ENCODE measurements around the gene DTNB. TPM values are rescaled to one million over a fixed set of nuclear protein-coding genes. Genes with fewer than 3 reads are reported as not detected.

Gene DTNB
- polyA plus RNA-seq, 1 donor from 2014 or later = 22.5 TPM

- Histone ChIP-seq H3K27ac (ENCODE audit: low read length) (no peak overlapping the region), H2AFZ (ENCODE audit: low read depth, low read length) (no peak overlapping the region), H3K9me2 (ENCODE audit: insufficient read depth, low read length) (no peaks in the 10 kb centered on the region), H3F3A (ENCODE audit: insufficient read depth, low read length, poor library complexity, severe bottlenecking) (no peaks in the 10 kb centered on the region), H4K20me1 (ENCODE audit: insufficient read depth) (no peaks in the 10 kb centered on the region), H3K9ac (ENCODE audit: low read length) (no peak overlapping the region), H3K79me2 (replicated peaks; ENCODE audit: insufficient read depth, low read length) (no peaks in the 10 kb centered on the region), H3K4me2 (ENCODE audit: low read length) (no peak overlapping the region), H3K27me3 (ENCODE audit: insufficient read depth, low read depth, low read length) (no peaks in the 10 kb centered on the region), H3K36me3 (ENCODE audit: insufficient read depth, low read length) (no peaks in the 10 kb centered on the region), H3K4me3 (ENCODE audit: low read length) (no peak overlapping the region), H3K9me3 (ENCODE audit: low read length) (no peaks in the 10 kb centered on the region)
- TF ChIP-seq EP300 (conservative IDR thresholded peaks at IDR 0.05; ENCODE audit: poor library complexity, severe bottlenecking) (no peak), RAD21 (conservative IDR thresholded peaks at IDR 0.05) (no peak), TAF1 (IDR thresholded peaks at IDR 0.05; ENCODE audit: low read depth) (no peak), SMC3 (conservative IDR thresholded peaks at IDR 0.05; ENCODE audit: poor library complexity) (no peak), EZH2 (IDR thresholded peaks at IDR 0.05; ENCODE audit: borderline replicate concordance, insufficient read depth, low read length, poor library complexity, severe bottlenecking) (no peak), POLR2AphosphoS5 (IDR thresholded peaks at IDR 0.05) (no peak), REST (IDR thresholded peaks at IDR 0.05; ENCODE audit: borderline replicate concordance) (no peak), MXI1 (conservative IDR thresholded peaks at IDR 0.05; ENCODE audit: poor library complexity, severe bottlenecking) (no peak)
- TF ChIP-seq, protein P1, sequence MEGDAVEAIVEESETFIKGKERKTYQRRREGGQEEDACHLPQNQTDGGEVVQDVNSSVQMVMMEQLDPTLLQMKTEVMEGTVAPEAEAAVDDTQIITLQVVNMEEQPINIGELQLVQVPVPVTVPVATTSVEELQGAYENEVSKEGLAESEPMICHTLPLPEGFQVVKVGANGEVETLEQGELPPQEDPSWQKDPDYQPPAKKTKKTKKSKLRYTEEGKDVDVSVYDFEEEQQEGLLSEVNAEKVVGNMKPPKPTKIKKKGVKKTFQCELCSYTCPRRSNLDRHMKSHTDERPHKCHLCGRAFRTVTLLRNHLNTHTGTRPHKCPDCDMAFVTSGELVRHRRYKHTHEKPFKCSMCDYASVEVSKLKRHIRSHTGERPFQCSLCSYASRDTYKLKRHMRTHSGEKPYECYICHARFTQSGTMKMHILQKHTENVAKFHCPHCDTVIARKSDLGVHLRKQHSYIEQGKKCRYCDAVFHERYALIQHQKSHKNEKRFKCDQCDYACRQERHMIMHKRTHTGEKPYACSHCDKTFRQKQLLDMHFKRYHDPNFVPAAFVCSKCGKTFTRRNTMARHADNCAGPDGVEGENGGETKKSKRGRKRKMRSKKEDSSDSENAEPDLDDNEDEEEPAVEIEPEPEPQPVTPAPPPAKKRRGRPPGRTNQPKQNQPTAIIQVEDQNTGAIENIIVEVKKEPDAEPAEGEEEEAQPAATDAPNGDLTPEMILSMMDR (IDR thresholded peaks at IDR 0.05; ENCODE audit: poor library complexity, severe bottlenecking) = no peak
Measured at GRCh38 chr2:25424426-25425028, 248.8 kb downstream of the DTNB start.

DNA sequence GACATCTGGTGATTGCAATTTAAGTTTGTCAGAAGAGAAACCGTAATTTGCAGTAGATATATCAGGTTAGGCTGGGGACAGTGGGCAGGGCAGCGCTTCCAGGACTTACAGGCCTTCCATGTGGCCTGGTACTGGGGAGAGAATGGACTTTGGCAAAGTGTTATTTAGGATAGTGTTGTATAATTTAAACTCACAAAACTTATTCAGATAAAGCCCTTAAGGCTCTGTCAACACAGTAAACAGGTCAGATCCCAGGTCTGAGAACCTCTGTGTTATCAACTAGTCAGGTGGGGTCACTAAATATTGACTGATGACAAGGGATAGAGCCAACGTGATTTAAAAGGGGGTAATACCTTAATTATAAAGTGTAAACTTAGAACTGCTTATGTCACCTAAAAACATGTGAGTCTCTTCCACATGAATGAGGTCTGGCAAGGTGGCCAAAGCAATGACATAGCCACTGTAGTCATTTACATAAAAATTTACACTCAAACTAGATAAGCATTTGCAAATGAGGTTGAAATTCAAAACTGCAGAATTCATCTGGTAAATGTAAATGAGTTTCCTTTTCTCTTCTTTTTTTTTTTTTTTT, 251.5 kb downstream of the DTNB start:
- Histone ChIP-seq H3K4me3 (ENCODE audit: low read length) (no peak overlapping the region), H3K4me2 (ENCODE audit: low read length) (no peak overlapping the region), H3K36me3 (ENCODE audit: insufficient read depth, low read length) (no peaks in the 10 kb centered on the region), H3K27me3 (ENCODE audit: insufficient read depth, low read depth, low read length) (no peaks in the 10 kb centered on the region), H3F3A (ENCODE audit: insufficient read depth, low read length, poor library complexity, severe bottlenecking) (no peaks in the 10 kb centered on the region), H3K9me2 (ENCODE audit: insufficient read depth, low read length) (no peaks in the 10 kb centered on the region), H3K9me3 (ENCODE audit: low read length) (no peaks in the 10 kb centered on the region), H3K79me2 (replicated peaks; ENCODE audit: insufficient read depth, low read length) (no peaks in the 10 kb centered on the region), H4K20me1 (ENCODE audit: insufficient read depth) (no peaks in the 10 kb centered on the region), H3K27ac (ENCODE audit: low read length) (no peak overlapping the region), H2AFZ (ENCODE audit: low read depth, low read length) (no peak overlapping the region), H3K9ac (ENCODE audit: low read length) (no peak overlapping the region)
- TF ChIP-seq MXI1 (conservative IDR thresholded peaks at IDR 0.05; ENCODE audit: poor library complexity, severe bottlenecking) (no peak), EZH2 (IDR thresholded peaks at IDR 0.05; ENCODE audit: borderline replicate concordance, insufficient read depth, low read length, poor library complexity, severe bottlenecking) (no peak), REST (IDR thresholded peaks at IDR 0.05; ENCODE audit: borderline replicate concordance) (no peak), SMC3 (conservative IDR thresholded peaks at IDR 0.05; ENCODE audit: poor library complexity) (no peak), EP300 (conservative IDR thresholded peaks at IDR 0.05; ENCODE audit: poor library complexity, severe bottlenecking) (no peak), POLR2AphosphoS5 (IDR thresholded peaks at IDR 0.05) (no peak), RAD21 (conservative IDR thresholded peaks at IDR 0.05) (no peak), TAF1 (IDR thresholded peaks at IDR 0.05; ENCODE audit: low read depth) (no peak)
- TF ChIP-seq, protein P1 (IDR thresholded peaks at IDR 0.05; ENCODE audit: poor library complexity, severe bottlenecking) = no peak
